ENCODE results near the gene YIPF7.

YIPF7 gene

GRCh38 chr4:44651425-44651824 lies at the start of gene YIPF7:
TSS of gene YIPF7 (minus strand) at chr4:44651625. CDS start at chr4:44650100, 1,525 bp downstream.
- Histone ChIP-seq H3K27ac (no peak within 1 kb of the TSS), H3K27me3 (replicated peaks) (no peaks in the 10 kb centered on the region), H3K36me3 (replicated peaks) (no peaks in the 10 kb centered on the region), H3K4me3 (ENCODE audit: low read depth, low read length) (no peak within 1 kb of the TSS)
- no peak for DNase-seq
- TF ChIP-seq CTCF (IDR thresholded peaks at IDR 0.05; ENCODE audit: low read depth, low read length, missing control alignments), result no peak
- in situ Hi-C loops (cut with HindIII; ENCODE audit: low pct_ligation_motif_present, low sequenced_read_pairs), result no loop called here

- Histone ChIP-seq H3K27me3 (replicated peaks) (no peaks in the 10 kb centered on the region), H3K4me3 (ENCODE audit: low read depth, low read length) (no peak overlapping the region), H3K27ac (no peak overlapping the region), H3K36me3 (replicated peaks) (peaks cover 29% of the 10 kb centered on the region)
- no peak for DNase-seq
- in situ Hi-C loops (cut with HindIII; ENCODE audit: low pct_ligation_motif_present, low sequenced_read_pairs), result no loop called here
- no peak for TF ChIP-seq CTCF (IDR thresholded peaks at IDR 0.05; ENCODE audit: low read depth, low read length, missing control alignments)
These were observed 49.6 kb upstream of the YIPF7 start for GRCh38 chr4:44701037-44701436.

GRCh38 chr4:44700427-44700826 lies 49.0 kb upstream of the YIPF7 start:
- TF ChIP-seq CTCF (IDR thresholded peaks at IDR 0.05; ENCODE audit: low read depth, low read length, missing control alignments), result no peak
- H3K27me3 ChIP-seq (replicated peaks), result no peaks in the 10 kb centered on the region
- H3K4me3 ChIP-seq (ENCODE audit: low read depth, low read length), result no peak overlapping the region
- no peak for DNase-seq
- H3K27ac ChIP-seq, result no peak overlapping the region
- peaks cover 33% of the 10 kb centered on the region for H3K36me3 ChIP-seq (replicated peaks)
- in situ Hi-C loops (cut with HindIII; ENCODE audit: low pct_ligation_motif_present, low sequenced_read_pairs), result no loop called here

- Histone ChIP-seq H3K27me3 (replicated peaks) (no peaks in the 10 kb centered on the region), H3K4me3 (ENCODE audit: low read depth, low read length) (no peak overlapping the region), H3K27ac (no peak overlapping the region), H3K36me3 (replicated peaks) (peaks cover 37% of the 10 kb centered on the region)
- in situ Hi-C loops (cut with HindIII; ENCODE audit: low pct_ligation_motif_present, low sequenced_read_pairs), result no loop called here
- DNase-seq, result no peak
- no peak for TF ChIP-seq CTCF (IDR thresholded peaks at IDR 0.05; ENCODE audit: low read depth, low read length, missing control alignments)
These were observed 33.2 kb upstream of the YIPF7 start for GRCh38 chr4:44684648-44685047.

GRCh38 chr4:44679060-44679459 lies 27.6 kb upstream of the YIPF7 start:
- Histone ChIP-seq H3K36me3 (replicated peaks) (peaks cover 9% of the 10 kb centered on the region), H3K4me3 (ENCODE audit: low read depth, low read length) (peak overlapping the region; percentile 88), H3K27ac (peak overlapping the region; percentile 94), H3K27me3 (replicated peaks) (no peaks in the 10 kb centered on the region)
- no peak for DNase-seq
- no peak for TF ChIP-seq CTCF (IDR thresholded peaks at IDR 0.05; ENCODE audit: low read depth, low read length, missing control alignments)
- in situ Hi-C loops (cut with HindIII; ENCODE audit: low pct_ligation_motif_present, low sequenced_read_pairs), result no loop called here
